ENCODE measurements around the gene RB1.
"Not testable (repeated sequence)": the region's sequence is repeated elsewhere in the genome, so short reads cannot be mapped to it uniquely, and the experiment has no call there.

RB1 gene

GRCh38 chr13:48344264-48344663 lies 40.7 kb downstream of the RB1 start:
- no peak overlapping the region for H3K4me3 ChIP-seq (ENCODE audit: low read depth, low read length)
- no peak for DNase-seq (ENCODE audit: low read depth)
- no peak for TF ChIP-seq CTCF (conservative IDR thresholded peaks at IDR 0.05; ENCODE audit: low read depth, low read length)

- no peak overlapping the region for H3K4me3 ChIP-seq (ENCODE audit: low read depth, low read length)
- DNase-seq (ENCODE audit: low read depth), result no peak
- TF ChIP-seq CTCF (conservative IDR thresholded peaks at IDR 0.05; ENCODE audit: low read depth, low read length), result no peak
Measured at GRCh38 chr13:48346583-48346982, 43.0 kb downstream of the RB1 start.

- DNase-seq (ENCODE audit: low read depth), result no peak
- no peak for TF ChIP-seq CTCF (conservative IDR thresholded peaks at IDR 0.05; ENCODE audit: low read depth, low read length)
- no peak overlapping the region for H3K4me3 ChIP-seq (ENCODE audit: low read depth, low read length)
Measured at GRCh38 chr13:48349525-48349924, 46.0 kb downstream of the RB1 start.

- DNase-seq (ENCODE audit: low read depth), result no peak
- no peak for TF ChIP-seq CTCF (conservative IDR thresholded peaks at IDR 0.05; ENCODE audit: low read depth, low read length)
- no peak overlapping the region for H3K4me3 ChIP-seq (ENCODE audit: low read depth, low read length)
Measured at GRCh38 chr13:48353590-48353989, 50.0 kb downstream of the RB1 start.

- H3K4me3 ChIP-seq (ENCODE audit: low read depth, low read length); DNase-seq (ENCODE audit: low read depth): not testable (repeated sequence)
Measured at GRCh38 chr13:48355524-48355923, 52.0 kb downstream of the RB1 start.

- no peak overlapping the region for H3K4me3 ChIP-seq (ENCODE audit: low read depth, low read length)
- TF ChIP-seq CTCF (conservative IDR thresholded peaks at IDR 0.05; ENCODE audit: low read depth, low read length), result no peak
- no peak for DNase-seq (ENCODE audit: low read depth)
Measured at GRCh38 chr13:48356750-48357149, 53.2 kb downstream of the RB1 start.

GRCh38 chr13:48369988-48370387 lies 66.4 kb downstream of the RB1 start:
- no peak for DNase-seq (ENCODE audit: low read depth)
- no peak overlapping the region for H3K4me3 ChIP-seq (ENCODE audit: low read depth, low read length)
- no peak for TF ChIP-seq CTCF (conservative IDR thresholded peaks at IDR 0.05; ENCODE audit: low read depth, low read length)

GRCh38 chr13:48370815-48371214 lies 67.3 kb downstream of the RB1 start:
- TF ChIP-seq CTCF (conservative IDR thresholded peaks at IDR 0.05; ENCODE audit: low read depth, low read length), result no peak
- DNase-seq (ENCODE audit: low read depth), result no peak
- no peak overlapping the region for H3K4me3 ChIP-seq (ENCODE audit: low read depth, low read length)

All from choroid plexus epithelial cell (primary cell).